H1 (cell line): ENCODE results near the gene OR51B2. TPM values are rescaled to one million over a fixed set of nuclear protein-coding genes. Genes with fewer than 3 reads are reported as not detected.

Source experiments
- CTCF ChIA-PET: fragments of 300-600 bp; sonication (Branson Sonifier 250); formaldehyde crosslinking; loops from one replicate; lab custom pipeline; 2021; ENCODE audit not compliant: partially characterized antibody; lab: Charles Lee
- POLR2A ChIA-PET: fragments of 300-600 bp; sonication (Branson Sonifier 250); formaldehyde crosslinking; loops from one replicate; lab custom pipeline; 2021; ENCODE audit warnings: inconsistent platforms; ENCODE audit not compliant: partially characterized antibody; lab: Charles Lee
- DNase-seq, 2 experiments: peaks; one replicate each; pipeline versions ENCODE4 v3.0.0 to v3.0.0-alpha.2; 2010 to 2022; ENCODE audit warnings: low spot score in 2 of 2, low read depth in 1 of 2, mixed read lengths in 1 of 2
- FAIRE-seq: peaks from 2 replicates; lab custom pipeline; 2011; peaks lifted over from hg19 to GRCh38; lab: Jason Lieb, UNC
- H2AFZ ChIP-seq: 2 replicates; pipeline ENCODE4 v1.8.1; 2012; ENCODE audit warnings: low read length, inconsistent platforms
- H2AK5ac ChIP-seq: 2 replicates; pipeline ENCODE4 v1.6.1; 2013; ENCODE audit warnings: low read depth, low read length
- H2BK120ac ChIP-seq: replicated peaks from 2 replicates; pipeline ENCODE3; 2013; ENCODE audit warnings: low read depth, low read length, inconsistent platforms
- H2BK12ac ChIP-seq: 2 replicates; pipeline ENCODE4 v1.6.1; 2013; ENCODE audit warnings: low read depth, low read length
- H2BK15ac ChIP-seq: 2 replicates; pipeline ENCODE4 v1.6.1; 2013; ENCODE audit warnings: low read length
- H2BK20ac ChIP-seq: 2 replicates; pipeline ENCODE4 v1.6.1; 2013; ENCODE audit warnings: low read length
- H2BK5ac ChIP-seq: 2 replicates; pipeline ENCODE4 v1.6.1; 2013; ENCODE audit warnings: low read depth, low read length
- H3K14ac ChIP-seq: 2 replicates; pipeline ENCODE4 v1.6.1; 2013; ENCODE audit warnings: inconsistent platforms; ENCODE audit not compliant: insufficient read length
- H3K18ac ChIP-seq: 2 replicates; pipeline ENCODE4 v1.6.1; 2013; ENCODE audit warnings: low read length; ENCODE audit errors: extremely low read depth
- H3K23ac ChIP-seq: 2 replicates; pipeline ENCODE4 v1.6.1; 2013; ENCODE audit warnings: inconsistent platforms; ENCODE audit not compliant: insufficient read length
- H3K23me2 ChIP-seq: 2 replicates; pipeline ENCODE4 v1.6.1; 2013; ENCODE audit warnings: low read depth, low read length
- H3K27ac ChIP-seq: 2 replicates; pipeline ENCODE4 v1.6.1; 2011; ENCODE audit warnings: low read depth, low read length, inconsistent platforms
- H3K27me3 ChIP-seq, 4 experiments: replicated peaks in 1 of 4; 1 replicate in 1 of 4; 2 replicates in 3 of 4; pipeline versions ENCODE4 v1.6.1 to v1.8.1; 2011 to 2013; ENCODE audit warnings: low read length in 3 of 4, mild to moderate bottlenecking in 3 of 4, inconsistent platforms in 2 of 4, mixed read lengths in 2 of 4, moderate library complexity in 1 of 4; ENCODE audit not compliant: control insufficient read depth in 3 of 4, insufficient read depth in 3 of 4; ENCODE audit errors: extremely low read depth in 1 of 4
- H3K36me3 ChIP-seq, 4 experiments: 2 replicates each; pipeline versions ENCODE4 v1.6.1 to v1.8.1; 2011 to 2013; ENCODE audit warnings: mild to moderate bottlenecking in 4 of 4, low read length in 3 of 4, moderate library complexity in 2 of 4, control low read depth in 1 of 4, inconsistent platforms in 1 of 4; ENCODE audit not compliant: insufficient read depth in 4 of 4, control insufficient read depth in 2 of 4
- H3K4ac ChIP-seq: replicated peaks from 2 replicates; pipeline ENCODE3; 2013; ENCODE audit warnings: low read length, low read depth, mixed read lengths, inconsistent platforms; ENCODE audit not compliant: insufficient read length
- H3K4me1 ChIP-seq, 4 experiments: replicated peaks in 1 of 4; 1 replicate in 1 of 4; 2 replicates in 3 of 4; pipeline versions ENCODE4 v1.6.1 to v1.8.1; 2011 to 2013; ENCODE audit warnings: low read length in 3 of 4, inconsistent platforms in 2 of 4, mixed read lengths in 1 of 4; ENCODE audit not compliant: insufficient read depth in 4 of 4, control insufficient read depth in 3 of 4
- H3K4me2 ChIP-seq, 2 experiments: 2 replicates each; pipeline versions ENCODE4 v1.6.1 to v1.8.1; 2011 to 2013; ENCODE audit warnings: low read depth in 2 of 2, low read length in 2 of 2, control low read depth in 1 of 2, inconsistent platforms in 1 of 2, mild to moderate bottlenecking in 1 of 2; ENCODE audit not compliant: insufficient read depth in 1 of 2
- H3K4me3 ChIP-seq, 4 experiments: fragments of 200-600, 300-600 bp in 1 of 4; sonication (generic), shearing (Covaris generic), sonication (Bioruptor Twin) in 1 of 4; 2 replicates each; pipeline versions ENCODE4 v1.5.1 to v1.8.1; 2011 to 2016; ENCODE audit warnings: low read length in 4 of 4, low read depth in 3 of 4, control low read depth in 2 of 4, inconsistent platforms in 2 of 4, mild to moderate bottlenecking in 2 of 4, mixed read lengths in 1 of 4, moderate library complexity in 1 of 4; ENCODE audit not compliant: insufficient read depth in 2 of 4; ENCODE audit errors: extremely low read depth in 1 of 4
- H3K56ac ChIP-seq: replicated peaks from 2 replicates; pipeline ENCODE3; 2013; ENCODE audit warnings: low read depth, mild to moderate bottlenecking, mixed read lengths, low read length, inconsistent platforms; ENCODE audit not compliant: insufficient read length
- H3K79me1 ChIP-seq: 2 replicates; pipeline ENCODE4 v1.6.1; 2013; ENCODE audit warnings: low read depth, low read length, control low read depth
- H3K79me2 ChIP-seq, 2 experiments: 2 replicates each; pipeline versions ENCODE4 v1.6.1 to v1.8.1; 2012 to 2013; ENCODE audit warnings: low read length in 2 of 2, mild to moderate bottlenecking in 2 of 2, inconsistent platforms in 1 of 2; ENCODE audit not compliant: insufficient read depth in 2 of 2, control insufficient read depth in 1 of 2
- H3K9ac ChIP-seq, 4 experiments: replicated peaks in 1 of 4; 1 replicate in 1 of 4; 2 replicates in 3 of 4; pipeline versions ENCODE4 v1.6.1 to v1.8.1; 2011 to 2013; ENCODE audit warnings: low read depth in 3 of 4, low read length in 3 of 4, control low read depth in 2 of 4, mild to moderate bottlenecking in 2 of 4, moderate library complexity in 2 of 4, inconsistent platforms in 1 of 4; ENCODE audit errors: extremely low read depth in 1 of 4
- H3K9me3 ChIP-seq, 2 experiments: 2 replicates each; pipeline versions ENCODE4 v1.6.1 to v1.8.1; 2012 to 2013; ENCODE audit warnings: mild to moderate bottlenecking in 2 of 2, moderate library complexity in 2 of 2, control low read depth in 1 of 2, inconsistent platforms in 1 of 2, low read depth in 1 of 2, low read length in 1 of 2, mixed read lengths in 1 of 2; ENCODE audit not compliant: insufficient read depth in 2 of 2
- H4K20me1 ChIP-seq, 2 experiments: replicated peaks in 1 of 2; 2 replicates each; pipeline versions ENCODE3 to v1.8.1; 2011 to 2013; ENCODE audit warnings: inconsistent platforms in 2 of 2, low read length in 2 of 2, mild to moderate bottlenecking in 1 of 2; ENCODE audit not compliant: insufficient read depth in 2 of 2, control insufficient read depth in 1 of 2
- H4K5ac ChIP-seq: 2 replicates; pipeline ENCODE4 v1.6.1; 2013; ENCODE audit warnings: low read length, low read depth, mixed read lengths, inconsistent platforms; ENCODE audit not compliant: insufficient read length
- H4K8ac ChIP-seq: 2 replicates; pipeline ENCODE4 v1.8.0; 2013; ENCODE audit warnings: mild to moderate bottlenecking, moderate library complexity, low read length, inconsistent platforms; ENCODE audit not compliant: insufficient read depth; ENCODE audit errors: extremely low read depth
- H4K91ac ChIP-seq: replicated peaks from 2 replicates; pipeline ENCODE3; 2013; ENCODE audit warnings: low read length, mixed read lengths, inconsistent platforms; ENCODE audit not compliant: insufficient read length
- ASH2L ChIP-seq: fragments of 200-600, 300-600 bp; sonication (generic); IDR thresholded peaks from one replicate; pipeline ENCODE4 v1.7.1; 2017; ENCODE audit warnings: low read length
- CBX5 ChIP-seq: fragments of 300-800, 300-1000 bp; sonication (generic); IDR thresholded peaks from 2 replicates; pipeline ENCODE4 v1.7.1; 2016; ENCODE audit warnings: antibody characterized with exemption, low read length, low read depth
- CEBPB ChIP-seq: IDR thresholded peaks from 2 replicates; pipeline ENCODE4 v1.6.1; 2012; ENCODE audit warnings: low read depth, low read length
- FOSL1 ChIP-seq: IDR thresholded peaks from 2 replicates; pipeline ENCODE4 v1.6.1; 2011; ENCODE audit warnings: mild to moderate bottlenecking, low read depth, low read length, moderate library complexity; ENCODE audit not compliant: insufficient read depth
- HDAC2 ChIP-seq, 2 experiments: fragments of 300-600 bp in 1 of 2; sonication (generic) in 1 of 2; IDR thresholded peaks; 2 replicates each; pipeline ENCODE4 v1.6.1; 2011 to 2012; ENCODE audit warnings: low read depth in 2 of 2, low read length in 2 of 2, mild to moderate bottlenecking in 2 of 2, moderate library complexity in 2 of 2, borderline replicate concordance in 1 of 2, inconsistent platforms in 1 of 2
- RFX5 ChIP-seq: IDR thresholded peaks from 2 replicates; pipeline ENCODE4 v1.6.1; 2011; ENCODE audit warnings: low read depth, low read length, improper control_type of control experiment, borderline replicate concordance
- SIN3A ChIP-seq, 2 experiments: IDR thresholded peaks in 1 of 2; conservative IDR thresholded peaks in 1 of 2; 2 replicates each; pipeline ENCODE4 v1.6.1; 2011 to 2012; ENCODE audit warnings: low read length in 2 of 2, improper control_type of control experiment in 1 of 2, low read depth in 1 of 2, mild to moderate bottlenecking in 1 of 2
- SIRT6 ChIP-seq: IDR thresholded peaks from one replicate; pipeline ENCODE4 v1.7.1; 2012; ENCODE audit warnings: low read length, inconsistent platforms
- SP2 ChIP-seq: IDR thresholded peaks from 2 replicates; pipeline ENCODE4 v1.6.1; 2012; ENCODE audit warnings: mild to moderate bottlenecking, low read length, inconsistent platforms
- SP4 ChIP-seq: IDR thresholded peaks from 2 replicates; pipeline ENCODE4 v1.6.1; 2012; ENCODE audit warnings: low read length, inconsistent platforms
- WGBS, 2 experiments: shearing (Covaris generic) in 1 of 2; methylation state at CpG; one replicate each; pipeline versions ENCODE4 v1.1.6 to v1.1.7; 2013 to 2015; ENCODE audit warnings: low lambda C conversion rate in 2 of 2, mixed read lengths in 2 of 2, inconsistent platforms in 1 of 2, low coverage in 1 of 2, missing lambda C conversion rate in 1 of 2; ENCODE audit not compliant: insufficient replicate concordance in 2 of 2, insufficient coverage in 1 of 2, insufficient read length in 1 of 2; ENCODE audit errors: extremely low coverage in 1 of 2, missing lambda C conversion rate in 1 of 2; 5-methylcytosine and 5-hydroxymethylcytosine counted together
- polyA plus RNA-seq, 7 experiments: library from polyadenylated mRNA; depleted of rRNA in 3 of 7; stranded (reverse) in 5 of 7; unstranded in 2 of 7; fragments of >200 nt in 5 of 7; fragments of 200-250 nt in 2 of 7; gene quantifications; 1 replicate in 5 of 7; 2 replicates in 1 of 7; 4 replicates in 1 of 7; pipeline versions ENCODE4 v1.2.1 to v1.2.3, GENCODE V29; 2011 to 2013; ENCODE audit warnings: missing spikeins in 2 of 7, mixed read lengths in 2 of 7
- total RNA-seq: library from RNA; stranded (reverse); fragmentation: NEBNext Ultra II Directional; extraction: Animal tissue kit (Norgen Biotek cat#: 25700); gene quantifications from 2 replicates; pipeline ENCODE4 v1.2.1, GENCODE V29; 2021

Gene OR51B2
- total and polyA plus RNA-seq, 2 of the 8 experiments (the other 6 are each of a cell fraction or from before 2014, with no cell fraction given) = not detected

GRCh38 chr11:5310423-5310822, 13.7 kb downstream of the OR51B2 start:
- no peaks in the 10 kb centered on the region for H3K4me1 ChIP-seq
- DNase-seq (no peak), FAIRE-seq (no peak)
- H3K9ac ChIP-seq = no peak overlapping the region
- H2BK5ac ChIP-seq = no peak overlapping the region
- no peaks in the 10 kb centered on the region for H4K20me1 ChIP-seq
- WGBS, 2 experiments = 83% methylated on average over 1 of the region's 1 CpG; no CpG with 5 or more reads in 1 of the 2 experiments
- no peak overlapping the region for H4K91ac ChIP-seq
- no peak overlapping the region for H2BK15ac ChIP-seq
- H3K14ac ChIP-seq = no peak overlapping the region
- H3K23ac ChIP-seq = no peak overlapping the region
- H3K79me2 ChIP-seq = no peaks in the 10 kb centered on the region
- H4K8ac ChIP-seq = no peak overlapping the region
- ChIA-PET POLR2A (no interaction called here), CTCF (no interaction called here)
- H3K4me2 ChIP-seq = no peak overlapping the region
- H4K5ac ChIP-seq = no peak overlapping the region
- no peaks in the 10 kb centered on the region for H3K23me2 ChIP-seq
- no peak overlapping the region for H2BK12ac ChIP-seq
- no peaks in the 10 kb centered on the region; a peak in 1 of 4 replicates for H3K9me3 ChIP-seq
- no peaks in the 10 kb centered on the region for H3K27me3 ChIP-seq
- H3K27ac ChIP-seq = no peak overlapping the region
- no peak overlapping the region for H2BK120ac ChIP-seq
- no peak overlapping the region for H3K18ac ChIP-seq
- no peak overlapping the region for H3K56ac ChIP-seq
- no peaks in the 10 kb centered on the region for H3K36me3 ChIP-seq
- H3K79me1 ChIP-seq = no peaks in the 10 kb centered on the region
- no peak overlapping the region for H2BK20ac ChIP-seq
- no peak overlapping the region for H2AK5ac ChIP-seq
- no peak overlapping the region for H3K4me3 ChIP-seq
- H3K4ac ChIP-seq = no peak overlapping the region
- H2AFZ ChIP-seq = no peak overlapping the region
- TF ChIP-seq CEBPB (no peak), SIRT6 (no peak), HDAC2 (IDR thresholded peaks at IDR 0.05; ENCODE audit: borderline replicate concordance in 1 of 2, low read depth in 2 of 2, low read length in 2 of 2) (no peak), FOSL1 (no peak), RFX5 (no peak), SP2 (no peak), SP4 (no peak), CBX5 (no peak), SIN3A (conservative IDR thresholded peaks at IDR 0.05 in 1 of 2, IDR thresholded peaks at IDR 0.05 in 1 of 2; ENCODE audit: low read depth in 1 of 2, low read length in 2 of 2) (no peak), ASH2L (no peak)
